ENCODE results near the gene KRT38. TPM values are rescaled to one million over a fixed set of nuclear protein-coding genes. Genes with fewer than 3 reads are reported as not detected.
"Not testable (repeated sequence)": the region's sequence is repeated elsewhere in the genome, so short reads cannot be mapped to it uniquely, and the experiment has no call there.

Gene KRT38
- total and polyA plus RNA-seq, 4 donors, result not detected

- TF ChIP-seq, protein P1, sequence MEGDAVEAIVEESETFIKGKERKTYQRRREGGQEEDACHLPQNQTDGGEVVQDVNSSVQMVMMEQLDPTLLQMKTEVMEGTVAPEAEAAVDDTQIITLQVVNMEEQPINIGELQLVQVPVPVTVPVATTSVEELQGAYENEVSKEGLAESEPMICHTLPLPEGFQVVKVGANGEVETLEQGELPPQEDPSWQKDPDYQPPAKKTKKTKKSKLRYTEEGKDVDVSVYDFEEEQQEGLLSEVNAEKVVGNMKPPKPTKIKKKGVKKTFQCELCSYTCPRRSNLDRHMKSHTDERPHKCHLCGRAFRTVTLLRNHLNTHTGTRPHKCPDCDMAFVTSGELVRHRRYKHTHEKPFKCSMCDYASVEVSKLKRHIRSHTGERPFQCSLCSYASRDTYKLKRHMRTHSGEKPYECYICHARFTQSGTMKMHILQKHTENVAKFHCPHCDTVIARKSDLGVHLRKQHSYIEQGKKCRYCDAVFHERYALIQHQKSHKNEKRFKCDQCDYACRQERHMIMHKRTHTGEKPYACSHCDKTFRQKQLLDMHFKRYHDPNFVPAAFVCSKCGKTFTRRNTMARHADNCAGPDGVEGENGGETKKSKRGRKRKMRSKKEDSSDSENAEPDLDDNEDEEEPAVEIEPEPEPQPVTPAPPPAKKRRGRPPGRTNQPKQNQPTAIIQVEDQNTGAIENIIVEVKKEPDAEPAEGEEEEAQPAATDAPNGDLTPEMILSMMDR (IDR thresholded peaks at IDR 0.05; ENCODE audit: control extremely low read depth, extremely low read depth), result no peak
- WGBS, 2 donors, result 49 to 63% methylated on average over 5 of the region's 5 CpGs
- no peaks in the 10 kb centered on the region for H3K27me3 ChIP-seq (ENCODE audit: control insufficient read depth in 3 of 3, insufficient read depth in 3 of 3, low read length in 2 of 3)
- no peaks in the 10 kb centered on the region for H3K9me3 ChIP-seq (ENCODE audit: control insufficient read depth in 4 of 4, insufficient read depth in 3 of 4, low read length in 3 of 4)
- DNase-seq, result no peak
- H3K27ac ChIP-seq (ENCODE audit: low read depth in 1 of 2, low read length in 1 of 2), result no peak overlapping the region
- no peak for ATAC-seq (ENCODE audit: insufficient read depth, low FRiP score)
- no peak overlapping the region for H3K9ac ChIP-seq (ENCODE audit: insufficient read depth in 1 of 2, low read length in 2 of 2)
- H3K36me3 ChIP-seq (ENCODE audit: control insufficient read depth in 4 of 4, insufficient read depth in 4 of 4, low read length in 4 of 4), result no peaks in the 10 kb centered on the region
- H3K4me3 ChIP-seq, result no peak overlapping the region
- H3K4me1 ChIP-seq (ENCODE audit: control insufficient read depth in 5 of 5, insufficient read depth in 5 of 5, low read length in 5 of 5), result no peaks in the 10 kb centered on the region
These were observed 6.4 kb downstream of the KRT38 start for GRCh38 chr17:41434415-41434814.

- Histone ChIP-seq H3K27me3 (ENCODE audit: control insufficient read depth in 3 of 3, insufficient read depth in 3 of 3, low read length in 2 of 3) (no peaks in the 10 kb centered on the region), H3K9ac (ENCODE audit: insufficient read depth in 1 of 2, low read length in 2 of 2) (no peak overlapping the region), H3K9me3 (ENCODE audit: control insufficient read depth in 4 of 4, insufficient read depth in 3 of 4, low read length in 3 of 4) (no peaks in the 10 kb centered on the region), H3K36me3 (ENCODE audit: control insufficient read depth in 4 of 4, insufficient read depth in 4 of 4, low read length in 4 of 4) (no peaks in the 10 kb centered on the region), H3K4me3 (no peak overlapping the region), H3K27ac (ENCODE audit: low read depth in 1 of 2, low read length in 1 of 2) (no peak overlapping the region), H3K4me1 (ENCODE audit: control insufficient read depth in 5 of 5, insufficient read depth in 5 of 5, low read length in 5 of 5) (no peaks in the 10 kb centered on the region)
- DNase-seq (no peak), ATAC-seq (ENCODE audit: insufficient read depth, low FRiP score) (no peak)
- 55 to 63% methylated on average over 4 of the region's 4 CpGs for WGBS, 2 donors
- TF ChIP-seq, protein P1 (IDR thresholded peaks at IDR 0.05; ENCODE audit: control extremely low read depth, extremely low read depth), result no peak
These were observed 6.8 kb downstream of the KRT38 start for GRCh38 chr17:41434005-41434404.

DNA sequence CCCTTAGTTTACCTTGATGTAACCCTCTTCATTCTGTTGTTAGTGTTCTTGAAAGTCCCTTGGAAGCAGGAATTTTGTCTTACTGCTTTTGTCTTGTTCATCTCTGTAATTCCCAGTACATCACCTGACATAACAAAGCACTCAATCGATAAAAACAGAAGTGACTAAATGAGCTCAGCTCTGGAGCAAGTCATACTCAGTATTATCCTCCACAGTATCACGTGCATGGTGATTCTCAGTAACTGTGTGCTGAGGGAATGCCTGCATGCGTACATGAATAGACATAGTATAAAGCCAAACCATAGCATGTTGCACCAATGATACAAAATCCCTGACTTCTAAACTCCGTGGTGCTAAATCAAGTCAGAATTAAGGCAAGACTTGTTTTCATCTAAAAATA lies 7.2 kb downstream of the KRT38 start:
- 63 to 67% methylated on average over 4 of the region's 4 CpGs for WGBS, 2 donors
- Histone ChIP-seq H3K9me3 (ENCODE audit: control insufficient read depth in 4 of 4, insufficient read depth in 3 of 4, low read length in 3 of 4) (no peaks in the 10 kb centered on the region), H3K4me3 (no peak overlapping the region), H3K4me1 (ENCODE audit: control insufficient read depth in 5 of 5, insufficient read depth in 5 of 5, low read length in 5 of 5) (no peaks in the 10 kb centered on the region), H3K36me3 (ENCODE audit: control insufficient read depth in 4 of 4, insufficient read depth in 4 of 4, low read length in 4 of 4) (no peaks in the 10 kb centered on the region), H3K27ac (ENCODE audit: low read depth in 1 of 2, low read length in 1 of 2) (no peak overlapping the region), H3K27me3 (ENCODE audit: control insufficient read depth in 3 of 3, insufficient read depth in 3 of 3, low read length in 2 of 3) (no peaks in the 10 kb centered on the region), H3K9ac (ENCODE audit: insufficient read depth in 1 of 2, low read length in 2 of 2) (no peak overlapping the region)
- TF ChIP-seq, protein P1 (IDR thresholded peaks at IDR 0.05; ENCODE audit: control extremely low read depth, extremely low read depth), result no peak
- no peak for ATAC-seq (ENCODE audit: insufficient read depth, low FRiP score)
- DNase-seq, result no peak

DNA sequence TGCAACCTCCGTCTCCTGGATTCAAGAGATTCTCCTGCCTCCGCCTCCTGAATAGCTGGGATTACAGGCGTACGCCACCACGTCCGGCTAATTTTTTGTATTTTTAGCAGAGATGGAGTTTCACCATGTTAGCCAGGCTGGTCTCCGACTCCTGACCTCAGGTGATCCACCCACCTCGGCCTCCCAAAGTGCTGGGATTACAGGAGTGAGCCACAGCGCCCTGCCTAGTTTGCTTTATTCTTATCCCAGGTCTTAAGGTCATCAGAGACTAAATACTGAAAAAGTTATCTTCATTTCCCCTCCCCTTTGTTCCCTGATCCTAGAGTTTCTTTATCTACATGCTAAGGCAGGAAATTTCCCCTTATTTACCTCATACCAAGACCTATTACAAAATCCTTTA lies 10.4 kb downstream of the KRT38 start:
- not testable (repeated sequence) for H3K36me3 ChIP-seq (ENCODE audit: control insufficient read depth in 4 of 4, insufficient read depth in 4 of 4, low read length in 4 of 4); H3K4me1 ChIP-seq (ENCODE audit: control insufficient read depth in 5 of 5, insufficient read depth in 5 of 5, low read length in 5 of 5); H3K9me3 ChIP-seq (ENCODE audit: control insufficient read depth in 4 of 4, insufficient read depth in 3 of 4, low read length in 3 of 4); ATAC-seq (ENCODE audit: insufficient read depth, low FRiP score); H3K9ac ChIP-seq (ENCODE audit: insufficient read depth in 1 of 2, low read length in 2 of 2); H3K4me3 ChIP-seq; DNase-seq; H3K27me3 ChIP-seq (ENCODE audit: control insufficient read depth in 3 of 3, insufficient read depth in 3 of 3, low read length in 2 of 3); H3K27ac ChIP-seq (ENCODE audit: low read depth in 1 of 2, low read length in 1 of 2)
- 88% methylated on average over 9 of the region's 9 CpGs for WGBS, 2 donors

All from lung (tissue), 12 donors.